GM12874 (cell line): ENCODE data around the gene PRMT1.

Experiments used
- CTCF ChIP-seq: IDR thresholded peaks from 2 replicates; pipeline ENCODE4 v1.5.1; 2011; ENCODE audit warnings: low read depth, mild to moderate bottlenecking, control low read depth, low read length, moderate library complexity; ENCODE audit not compliant: insufficient read depth

Gene PRMT1

DNA sequence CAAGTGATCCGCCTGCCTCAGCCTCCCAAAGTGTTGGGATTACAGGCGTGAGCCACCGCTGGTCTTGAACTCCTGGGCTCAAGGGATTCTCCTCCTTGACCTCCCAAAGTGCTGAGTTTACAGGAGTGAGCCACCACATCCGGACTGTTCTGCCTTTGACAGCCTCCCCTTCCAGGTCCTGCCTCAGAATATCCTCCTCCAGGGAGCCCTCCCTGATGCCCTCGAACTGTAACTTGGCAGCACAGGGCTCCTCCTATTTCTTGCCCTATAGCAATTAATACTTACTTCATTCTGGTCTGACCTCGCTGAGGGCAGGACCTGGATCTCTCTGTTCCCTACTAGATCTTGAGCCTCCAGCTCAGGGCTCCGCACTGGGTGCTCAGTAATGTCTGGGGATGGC, 19.8 kb downstream of the PRMT1 start:
- no peak for TF ChIP-seq CTCF

GRCh38 chr19:49699364-49699763, 22.3 kb downstream of the PRMT1 start:
- TF ChIP-seq CTCF, result no peak

DNA sequence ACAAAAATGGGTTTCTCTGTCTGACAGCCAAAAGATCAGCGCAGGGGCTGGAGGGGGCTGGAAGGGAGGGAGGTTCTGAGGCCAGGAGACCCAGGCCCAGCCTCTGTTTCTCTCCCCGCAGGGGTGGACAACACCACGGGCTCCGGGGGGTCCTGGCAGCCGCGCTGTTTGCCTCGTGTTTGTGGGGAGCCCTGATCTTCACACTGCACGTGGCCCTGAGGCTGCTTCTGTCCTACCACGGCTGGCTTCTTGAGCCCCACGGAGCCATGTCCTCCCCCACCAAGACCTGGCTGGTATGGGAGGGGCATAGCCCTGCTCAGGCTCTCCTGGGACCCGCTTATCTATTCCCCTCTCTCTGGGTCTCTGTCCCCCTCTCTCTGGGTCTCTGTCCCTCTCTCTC, 23.5 kb downstream of the PRMT1 start:
- no peak for TF ChIP-seq CTCF

DNA sequence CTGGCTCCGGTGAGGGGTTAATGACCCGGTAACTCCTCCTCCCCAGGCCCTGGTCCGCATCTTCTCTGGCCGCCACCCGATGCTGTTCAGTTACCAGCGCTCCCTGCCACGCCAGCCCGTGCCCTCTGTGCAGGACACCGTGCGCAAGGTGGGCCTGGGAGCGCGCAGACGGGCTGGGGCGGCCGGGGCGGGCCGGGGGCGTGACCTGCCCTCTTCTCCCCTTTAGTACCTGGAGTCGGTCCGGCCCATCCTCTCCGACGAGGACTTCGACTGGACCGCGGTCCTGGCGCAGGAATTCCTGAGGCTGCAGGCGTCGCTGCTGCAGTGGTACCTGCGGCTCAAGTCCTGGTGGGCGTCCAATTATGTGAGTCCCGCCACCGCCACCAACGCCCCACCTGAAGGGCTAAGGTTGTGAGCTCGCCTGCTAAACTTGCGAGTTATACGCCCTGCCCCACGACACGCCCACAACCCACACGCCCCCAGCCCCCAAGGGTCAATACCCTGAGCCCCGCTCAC, 24.3 kb downstream of the PRMT1 start:
- TF ChIP-seq CTCF, result no peak

- no peak for TF ChIP-seq CTCF
Observed at GRCh38 chr19:49704888-49705642, 28.0 kb downstream of the PRMT1 start.

DNA sequence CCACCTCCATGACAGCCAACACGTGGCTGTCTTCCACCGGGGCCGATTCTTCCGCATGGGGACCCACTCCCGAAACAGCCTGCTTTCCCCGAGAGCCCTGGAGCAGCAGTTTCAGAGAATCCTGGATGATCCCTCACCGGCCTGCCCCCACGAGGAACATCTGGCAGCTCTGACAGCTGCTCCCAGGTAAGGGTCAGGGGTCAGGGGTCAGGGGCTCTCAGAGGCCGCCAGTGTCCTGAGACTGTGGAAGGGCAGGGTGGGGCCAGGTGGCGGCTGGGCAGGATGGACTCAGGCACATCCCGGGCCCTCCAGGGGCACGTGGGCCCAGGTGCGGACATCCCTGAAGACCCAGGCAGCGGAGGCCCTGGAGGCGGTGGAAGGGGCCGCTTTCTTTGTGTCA, 28.8 kb downstream of the PRMT1 start:
- no peak for TF ChIP-seq CTCF

GRCh38 chr19:49710372-49710951, 33.4 kb downstream of the PRMT1 start:
- no peak for TF ChIP-seq CTCF
